NB4 (cell line): Measurements from ENCODE around the gene ANKRD31.

Source experiments
- DNase-seq: peaks from one replicate; pipeline ENCODE4 v3.0.0; 2010; ENCODE audit warnings: low read depth
- H3K4me3 ChIP-seq: one replicate; pipeline ENCODE4 v1.5.1; 2011; ENCODE audit warnings: mild to moderate bottlenecking, low read depth, low read length, moderate library complexity
- MYC ChIP-seq: IDR thresholded peaks from 2 replicates; pipeline ENCODE4 v1.6.1; 2011; ENCODE audit warnings: low read depth, low read length
- POLR2A ChIP-seq: IDR thresholded peaks from 2 replicates; pipeline ENCODE4 v1.6.1; 2011; ENCODE audit warnings: mild to moderate bottlenecking; ENCODE audit not compliant: insufficient read length; ENCODE audit errors: extremely low read depth
- TF ChIP-seq, protein P1 (sequence below): IDR thresholded peaks from 2 replicates; pipeline ENCODE4 v1.6.1; 2011; ENCODE audit warnings: low read depth, low read length
- TF ChIP-seq, protein P2 (sequence below): IDR thresholded peaks from one replicate; pipeline ENCODE4 v1.5.1; 2012; ENCODE audit warnings: low read depth, low read length

ANKRD31 gene

DNA sequence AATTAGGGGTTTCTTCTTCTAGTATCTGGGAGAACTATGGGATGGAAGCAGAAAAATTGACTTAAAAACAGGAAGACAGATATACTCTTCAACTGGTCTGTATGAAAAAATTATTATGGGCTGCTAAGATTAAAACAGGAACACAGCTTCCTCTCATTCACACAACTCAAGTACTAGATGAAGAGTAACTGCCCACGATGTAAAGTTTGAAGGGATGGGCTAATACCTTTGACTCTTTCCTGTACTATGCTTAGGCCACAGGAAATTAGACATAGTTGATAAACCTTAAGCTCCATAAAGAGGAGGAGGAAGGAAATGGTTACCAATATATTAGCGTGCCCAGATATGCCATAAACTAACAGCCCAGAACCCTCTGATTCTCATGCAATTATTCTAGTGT is 88.6 kb downstream of the ANKRD31 start:
- TF ChIP-seq MYC (no peak), POLR2A (no peak)
- TF ChIP-seq, protein P1, sequence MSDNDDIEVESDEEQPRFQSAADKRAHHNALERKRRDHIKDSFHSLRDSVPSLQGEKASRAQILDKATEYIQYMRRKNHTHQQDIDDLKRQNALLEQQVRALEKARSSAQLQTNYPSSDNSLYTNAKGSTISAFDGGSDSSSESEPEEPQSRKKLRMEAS: no peak
- TF ChIP-seq, protein P2, sequence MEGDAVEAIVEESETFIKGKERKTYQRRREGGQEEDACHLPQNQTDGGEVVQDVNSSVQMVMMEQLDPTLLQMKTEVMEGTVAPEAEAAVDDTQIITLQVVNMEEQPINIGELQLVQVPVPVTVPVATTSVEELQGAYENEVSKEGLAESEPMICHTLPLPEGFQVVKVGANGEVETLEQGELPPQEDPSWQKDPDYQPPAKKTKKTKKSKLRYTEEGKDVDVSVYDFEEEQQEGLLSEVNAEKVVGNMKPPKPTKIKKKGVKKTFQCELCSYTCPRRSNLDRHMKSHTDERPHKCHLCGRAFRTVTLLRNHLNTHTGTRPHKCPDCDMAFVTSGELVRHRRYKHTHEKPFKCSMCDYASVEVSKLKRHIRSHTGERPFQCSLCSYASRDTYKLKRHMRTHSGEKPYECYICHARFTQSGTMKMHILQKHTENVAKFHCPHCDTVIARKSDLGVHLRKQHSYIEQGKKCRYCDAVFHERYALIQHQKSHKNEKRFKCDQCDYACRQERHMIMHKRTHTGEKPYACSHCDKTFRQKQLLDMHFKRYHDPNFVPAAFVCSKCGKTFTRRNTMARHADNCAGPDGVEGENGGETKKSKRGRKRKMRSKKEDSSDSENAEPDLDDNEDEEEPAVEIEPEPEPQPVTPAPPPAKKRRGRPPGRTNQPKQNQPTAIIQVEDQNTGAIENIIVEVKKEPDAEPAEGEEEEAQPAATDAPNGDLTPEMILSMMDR: no peak
- DNase-seq: no peak
- H3K4me3 ChIP-seq: no peak overlapping the region

DNA sequence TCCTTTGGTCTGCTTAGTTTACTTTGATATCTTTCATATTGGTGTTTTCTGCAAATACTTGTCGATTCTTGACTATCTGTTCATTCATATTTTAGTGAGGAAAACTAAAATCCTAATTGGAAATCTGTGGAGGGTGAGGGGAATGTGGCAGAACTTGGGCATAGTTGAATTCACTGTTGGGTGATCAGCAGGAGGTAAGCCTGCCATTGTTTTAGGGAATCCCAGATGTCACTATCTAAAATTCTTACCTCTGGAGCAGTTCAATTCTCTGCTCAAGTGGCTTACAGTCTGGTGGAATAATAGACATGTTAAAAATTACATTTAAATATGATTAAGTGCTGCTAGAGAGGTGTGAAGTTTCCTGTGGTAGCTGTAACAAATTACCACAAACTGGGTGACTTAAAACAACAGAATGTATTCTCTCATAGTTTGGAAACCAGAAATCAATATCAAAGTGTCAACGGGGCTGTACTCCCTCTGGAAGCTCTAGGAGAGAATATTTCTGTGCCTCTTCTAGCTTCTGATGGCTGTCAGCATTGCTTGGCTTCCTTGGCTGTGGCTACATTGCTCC is 94.0 kb downstream of the ANKRD31 start:
- H3K4me3 ChIP-seq: no peak overlapping the region
- TF ChIP-seq, protein P1: no peak
- no peak for TF ChIP-seq POLR2A
- TF ChIP-seq, protein P2: no peak
- TF ChIP-seq MYC: no peak
- no peak for DNase-seq

DNA sequence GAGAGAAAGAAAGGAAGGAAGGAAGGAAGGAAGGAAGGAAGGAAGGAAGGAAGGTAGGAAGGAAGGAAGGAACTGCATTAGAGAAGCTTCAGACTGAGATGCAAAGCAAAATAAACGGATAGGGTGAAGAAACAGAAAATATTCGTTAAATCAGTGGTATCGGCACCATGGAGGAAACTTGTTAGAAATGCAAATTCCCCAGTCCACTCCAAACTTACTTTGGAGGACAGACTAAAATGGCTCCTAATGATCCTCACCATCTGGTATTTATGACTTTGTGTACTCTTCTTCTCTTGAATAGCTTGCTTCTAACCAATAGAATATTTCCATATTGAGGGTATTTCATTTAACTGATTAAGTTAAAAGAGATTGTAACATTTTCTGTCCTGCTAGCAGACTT is 96.4 kb downstream of the ANKRD31 start:
- no peak for DNase-seq
- TF ChIP-seq, protein P2: no peak
- TF ChIP-seq, protein P1: no peak
- TF ChIP-seq POLR2A (no peak), MYC (no peak)

DNA sequence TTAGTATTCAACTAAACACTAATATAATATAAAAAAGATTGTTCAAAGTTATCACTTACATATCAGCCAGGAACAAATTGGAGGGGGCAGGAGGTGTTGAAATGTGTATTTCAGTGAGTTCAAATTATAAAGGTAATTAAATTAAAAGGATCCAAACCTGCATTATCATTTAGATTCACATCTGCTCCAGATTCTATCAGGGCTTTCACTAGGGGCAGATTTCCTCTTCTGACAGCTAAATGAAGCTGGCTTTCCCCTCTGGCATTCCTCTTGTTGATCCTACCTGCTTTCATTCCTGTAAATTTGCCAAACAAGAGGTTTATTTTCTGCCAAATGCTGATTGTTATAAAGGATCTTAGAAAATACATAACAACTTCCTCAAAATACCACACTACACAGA is 98.0 kb downstream of the ANKRD31 start:
- no peak for DNase-seq
- H3K4me3 ChIP-seq: no peak overlapping the region
- TF ChIP-seq, protein P1: no peak
- TF ChIP-seq, protein P2: no peak
- TF ChIP-seq MYC: no peak
- TF ChIP-seq POLR2A: no peak

More for the DNA sequence above, 96.4 kb downstream of the ANKRD31 start:
- H3K4me3 ChIP-seq: no peak overlapping the region

DNA sequence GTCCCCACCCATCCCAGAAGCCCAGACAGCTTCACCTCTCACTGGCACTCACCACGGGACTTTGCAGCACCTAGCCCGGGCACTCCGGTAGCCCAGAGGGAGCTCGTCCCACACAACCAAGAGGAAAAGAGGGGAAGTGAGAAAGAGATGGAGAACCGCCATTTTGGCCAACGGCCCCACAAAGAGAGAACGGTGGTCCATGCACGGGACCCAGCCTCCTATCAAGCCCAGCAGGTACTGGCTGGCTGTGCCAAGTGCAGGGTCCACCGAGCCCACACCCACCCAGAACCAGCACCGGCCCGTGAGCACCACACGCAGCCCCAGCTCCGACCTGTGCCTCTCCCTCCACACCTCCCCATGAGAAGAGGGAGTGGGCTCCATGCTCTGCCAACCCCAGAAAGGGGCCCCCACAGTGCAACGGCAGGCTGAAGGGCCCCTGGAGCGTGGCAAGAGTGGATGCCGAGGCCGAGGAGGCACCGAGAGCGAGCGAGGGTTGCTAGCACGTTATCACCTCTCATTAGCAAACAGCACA is 105.8 kb downstream of the ANKRD31 start:
- DNase-seq: no peak
- H3K4me3 ChIP-seq: no peak overlapping the region
- TF ChIP-seq POLR2A: no peak
- TF ChIP-seq, protein P2: no peak
- TF ChIP-seq, protein P1: no peak
- no peak for TF ChIP-seq MYC
